Psoas muscle (tissue), 8 donors: ENCODE results near the gene FAM228B. TPM values are rescaled to one million over a fixed set of nuclear protein-coding genes. Genes with fewer than 3 reads are reported as not detected.

ENCODE experiments used
- ATAC-seq, 4 donors: fragments of 200-7000 bp; cut with Tn5 transposase; one replicate each; pipeline ENCODE4 v1.9.1; 2020; ENCODE audit warnings: moderate library complexity in 3 of 4, mild to moderate bottlenecking in 2 of 4
- DNase-seq, 2 donors: peaks; one replicate each; pipeline ENCODE4 v3.0.0-alpha.2; 2020
- H3K27ac ChIP-seq: fragments of 200-600 bp; one replicate; pipeline ENCODE4 v1.8.0; 2022
- H3K27me3 ChIP-seq, 3 donors: fragments of 200-600 bp in 1 of 3; one replicate each; pipeline versions ENCODE4 v1.6.1 to v1.8.0; 2013 to 2022; ENCODE audit warnings: low read length in 2 of 3, mild to moderate bottlenecking in 2 of 3, moderate library complexity in 1 of 3; ENCODE audit not compliant: insufficient read depth in 3 of 3
- H3K36me3 ChIP-seq, 2 donors: fragments of 200-600 bp in 1 of 2; one replicate each; pipeline versions ENCODE4 v1.6.1 to v1.8.0; 2013 to 2022; ENCODE audit warnings: low read depth in 1 of 2, mild to moderate bottlenecking in 1 of 2, moderate library complexity in 1 of 2; ENCODE audit not compliant: insufficient read depth in 1 of 2
- H3K4me1 ChIP-seq: fragments of 200-600 bp; one replicate; pipeline ENCODE4 v1.8.0; 2022
- H3K4me3 ChIP-seq: fragments of 200-600 bp; one replicate; pipeline ENCODE4 v1.8.0; 2022; ENCODE audit warnings: mild to moderate bottlenecking
- H3K9me3 ChIP-seq: fragments of 200-600 bp; one replicate; pipeline ENCODE4 v1.8.0; 2022
- WGBS, 3 donors: extraction: QIAGEN DNeasy Blood & Tissue Kit; methylation state at CpG; one replicate each; pipeline versions ENCODE4 v1.1.6 to v1.1.7; 2013; 5-methylcytosine and 5-hydroxymethylcytosine counted together
- intact Hi-C, 2 donors: fragments of 100-400 bp; cut with DNase I; formaldehyde crosslinking; loops; one replicate each; pipeline versions ENCODE4 v1.11.0 to v1.14.2; 2022
- polyA plus RNA-seq, 3 donors: library from polyadenylated mRNA; stranded (reverse); fragments of 200-250 nt; gene quantifications; one replicate each; pipeline ENCODE4 v1.2.3, GENCODE V29; 2013
- total RNA-seq, 4 donors: library from RNA; stranded (reverse); fragmentation: NEBNext Ultra II Directional in 2 of 4; extraction: Animal tissue kit (Norgen Biotek cat#: 25700) in 2 of 4; gene quantifications; one replicate each; pipeline versions ENCODE4 v1.2.1 to v1.2.4, GENCODE V29; 2021 to 2023
- TF ChIP-seq, protein P1 (sequence below): fragments of 200-600 bp; IDR thresholded peaks from one replicate; pipeline ENCODE4 v1.8.0; 2022; ENCODE audit warnings: antibody characterized with exemption
- donor health status: healthy with polysubstance abuse.
- donor health status: DM: no; HTN: no; CAD: no; lungs with moderate emphysema.
- donor health status: Bipolar disorder and iron deficiency.
- donor health status: healthy.
- donor health status: DM: yes; HTN: yes; CAD: no.
- donor health status: DM: no; HTN: no; CAD: no.
- donor health status: DM: no; HTN: no; CAD: no.
- donor health status: DM: yes; HTN: yes; CAD: no.

Gene FAM228B
- total and polyA plus RNA-seq, 7 donors: 2.5 to 30.1 (median 12.4) TPM

- H3K9me3 ChIP-seq: no peaks in the 10 kb centered on the region
- ATAC-seq: no peak
- peaks cover 8% of the 10 kb centered on the region for H3K4me1 ChIP-seq
- WGBS, 3 donors: 74 to 83% (median 82%) methylated on average over 8 of the region's 8 CpGs
- intact Hi-C loops: loop anchor here (5.0 kb wide), 2 partner anchors 36 to 156 kb away; partner anchors contain the start of genes ATAD2B (in 1 of the 2), FKBP1B (in 1 of the 2) and WDCP (in 1 of the 2)
- peaks cover 2 to 29% of the 10 kb centered on the region in 2 donors for H3K36me3 ChIP-seq
- TF ChIP-seq, protein P1, sequence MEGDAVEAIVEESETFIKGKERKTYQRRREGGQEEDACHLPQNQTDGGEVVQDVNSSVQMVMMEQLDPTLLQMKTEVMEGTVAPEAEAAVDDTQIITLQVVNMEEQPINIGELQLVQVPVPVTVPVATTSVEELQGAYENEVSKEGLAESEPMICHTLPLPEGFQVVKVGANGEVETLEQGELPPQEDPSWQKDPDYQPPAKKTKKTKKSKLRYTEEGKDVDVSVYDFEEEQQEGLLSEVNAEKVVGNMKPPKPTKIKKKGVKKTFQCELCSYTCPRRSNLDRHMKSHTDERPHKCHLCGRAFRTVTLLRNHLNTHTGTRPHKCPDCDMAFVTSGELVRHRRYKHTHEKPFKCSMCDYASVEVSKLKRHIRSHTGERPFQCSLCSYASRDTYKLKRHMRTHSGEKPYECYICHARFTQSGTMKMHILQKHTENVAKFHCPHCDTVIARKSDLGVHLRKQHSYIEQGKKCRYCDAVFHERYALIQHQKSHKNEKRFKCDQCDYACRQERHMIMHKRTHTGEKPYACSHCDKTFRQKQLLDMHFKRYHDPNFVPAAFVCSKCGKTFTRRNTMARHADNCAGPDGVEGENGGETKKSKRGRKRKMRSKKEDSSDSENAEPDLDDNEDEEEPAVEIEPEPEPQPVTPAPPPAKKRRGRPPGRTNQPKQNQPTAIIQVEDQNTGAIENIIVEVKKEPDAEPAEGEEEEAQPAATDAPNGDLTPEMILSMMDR: no peak
- no peaks in the 10 kb centered on the region for H3K27me3 ChIP-seq
- peak overlapping the region; percentile 65 for H3K4me3 ChIP-seq
- no peak overlapping the region for H3K27ac ChIP-seq
- no peak for DNase-seq
These were observed 40.3 kb upstream of the FAM228B start for GRCh38 chr2:24082787-24083566.

- peak in 1 of 4 donors; percentile 58 for ATAC-seq
- TF ChIP-seq, protein P1: no peak
- 14 to 16% (median 14%) methylated on average over 30 of the region's 30 CpGs for WGBS, 3 donors
- no peak for DNase-seq
- H3K9me3 ChIP-seq: no peaks in the 10 kb centered on the region
- H3K4me1 ChIP-seq: peaks cover 8% of the 10 kb centered on the region
- H3K4me3 ChIP-seq: peak overlapping the region; percentile 65
- intact Hi-C loops: loop anchor here (2.0 to 5.0 kb wide), 3 partner anchors 36 to 259 kb away; partner anchors contain the start of genes ATAD2B (in 1 of the 2), FKBP1B (in 1 of the 2) and WDCP (in 1 of the 2)
- no peaks in the 10 kb centered on the region for H3K27me3 ChIP-seq
- H3K36me3 ChIP-seq: peaks cover 2 to 33% of the 10 kb centered on the region in 2 donors
- peak overlapping the region; percentile 37 for H3K27ac ChIP-seq
These were observed 39.5 kb upstream of the FAM228B start for GRCh38 chr2:24083567-24084385.

- WGBS, 3 donors: 1 to 2% (median 1%) methylated on average over 31 to 44 of the region's 44 CpGs
- H3K4me3 ChIP-seq: peak within 1 kb of the TSS; percentile 65
- TF ChIP-seq, protein P1: peak; percentile 93
- intact Hi-C loops: loop anchor here (2.0 to 5.0 kb wide), 3 partner anchors 37 to 260 kb away; partner anchors contain the start of genes ATAD2B (in 1 of the 2), FKBP1B (in 1 of the 2) and WDCP (in 1 of the 2)
- no peaks in the 10 kb centered on the region for H3K9me3 ChIP-seq
- H3K27me3 ChIP-seq: no peaks in the 10 kb centered on the region
- H3K36me3 ChIP-seq: peaks cover 2 to 32% of the 10 kb centered on the region in 2 donors
- H3K4me1 ChIP-seq: peaks cover 8% of the 10 kb centered on the region
- peak; percentile 90 to 94 for DNase-seq
- H3K27ac ChIP-seq: peak within 1 kb of the TSS; percentile 73
- ATAC-seq: peak; percentile 97 to 99 (median 98)
These were observed 38.7 kb upstream of the FAM228B start, which contains the start of gene TP53I3 for GRCh38 chr2:24084386-24085199. TSS of gene TP53I3 (minus strand) at chr2:24084834. CDS start at chr2:24084326, 508 bp downstream.

GRCh38 chr2:24085200-24085489 lies 38.1 kb upstream of the FAM228B start:
- DNase-seq (no peak), ATAC-seq (no peak)
- Histone ChIP-seq H3K27me3 (no peaks in the 10 kb centered on the region), H3K27ac (peak overlapping the region; percentile 73), H3K4me3 (peak overlapping the region; percentile 65), H3K36me3 (peaks cover 2 to 29% of the 10 kb centered on the region in 2 donors), H3K4me1 (peaks cover 8% of the 10 kb centered on the region), H3K9me3 (no peaks in the 10 kb centered on the region)
- intact Hi-C loops: loop anchor here in 1 of 2 donors (2.0 kb wide), 1 partner anchor 260 kb away; no protein-coding TSS in a partner anchor
- 26 to 34% (median 32%) methylated on average over 11 of the region's 11 CpGs for WGBS, 3 donors
- TF ChIP-seq, protein P1: no peak
